Thyroid gland (tissue), 4 donors: Measurements from ENCODE around the gene UGP2.

Source experiments
- CTCF ChIP-seq, 6 experiments: fragments of 200-600 bp in 3 of 6; fragments of 450-650 bp in 3 of 6; sonication (generic) in 3 of 6; IDR thresholded peaks; one replicate each; pipeline ENCODE4 v1.5.1; 2016 to 2019; ENCODE audit warnings: antibody characterized with exemption in 6 of 6, mild to moderate bottlenecking in 2 of 6, inconsistent platforms in 1 of 6, moderate library complexity in 1 of 6
- POLR2A ChIP-seq, 2 donors: fragments of 450-650 bp; IDR thresholded peaks; one replicate each; pipeline ENCODE4 v1.6.1; 2017; ENCODE audit warnings: antibody characterized with exemption in 2 of 2, mild to moderate bottlenecking in 2 of 2, moderate library complexity in 1 of 2

DNA sequence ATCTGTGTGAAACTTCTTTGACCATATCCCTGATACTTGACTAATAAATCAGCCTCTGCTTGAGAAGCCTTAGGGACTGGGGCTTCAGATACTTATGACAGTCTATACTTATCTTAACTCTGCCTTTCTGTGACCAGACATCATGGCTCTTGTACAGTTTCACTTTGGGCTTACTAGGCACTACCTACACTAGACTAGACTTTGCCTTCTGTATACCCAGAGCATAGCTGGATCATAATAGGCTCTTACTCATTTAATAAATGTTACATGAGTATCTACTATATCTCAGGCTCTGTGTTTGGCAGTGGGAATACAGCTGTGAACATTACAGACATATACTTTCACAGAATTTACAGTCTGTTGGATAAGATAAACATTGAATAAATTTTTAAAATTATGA lies 9.0 kb downstream of the UGP2 start:
- TF ChIP-seq CTCF (IDR thresholded peaks at IDR 0.05): no peak
- no peak for TF ChIP-seq POLR2A (IDR thresholded peaks at IDR 0.05)
